ENCODE measurements around the gene THAP4.
"Not testable (repeated sequence)": the region's sequence is repeated elsewhere in the genome, so short reads cannot be mapped to it uniquely, and the experiment has no call there.

The THAP4 gene

DNA sequence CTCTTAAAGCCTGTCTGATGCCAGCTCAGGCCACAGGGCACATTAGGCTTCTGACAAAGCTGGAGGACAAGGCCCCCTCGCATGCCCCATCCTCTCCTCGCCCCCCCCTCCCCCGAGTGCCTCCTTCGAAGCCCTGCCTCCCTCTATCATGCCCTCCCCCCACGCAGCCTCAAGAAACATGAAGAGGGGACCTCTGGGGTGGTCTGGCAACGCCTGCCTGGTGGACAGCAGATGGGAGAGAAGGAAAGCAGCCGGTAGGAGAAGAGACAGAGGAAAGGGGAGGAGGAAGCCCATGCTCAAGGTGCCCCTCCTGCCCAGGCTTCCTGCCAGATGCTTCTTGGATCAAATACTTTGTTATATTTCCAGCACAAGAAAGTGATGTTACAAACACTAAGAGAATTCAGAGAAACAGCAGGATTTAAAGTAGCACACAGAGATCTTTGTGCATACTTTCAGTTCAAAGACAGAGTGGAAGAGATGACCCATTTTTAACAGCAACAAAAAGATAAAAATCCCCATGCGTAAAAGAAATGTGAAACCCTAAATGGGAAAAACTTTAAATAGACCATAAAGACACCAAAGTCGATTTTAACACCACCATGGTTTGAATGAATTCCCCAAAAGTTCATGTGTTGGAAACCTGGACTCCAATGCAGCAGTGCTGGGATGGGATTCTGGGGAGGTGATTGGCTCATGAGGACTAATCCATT is 59.4 kb downstream of the THAP4 start:
- no peak for DNase-seq

DNA sequence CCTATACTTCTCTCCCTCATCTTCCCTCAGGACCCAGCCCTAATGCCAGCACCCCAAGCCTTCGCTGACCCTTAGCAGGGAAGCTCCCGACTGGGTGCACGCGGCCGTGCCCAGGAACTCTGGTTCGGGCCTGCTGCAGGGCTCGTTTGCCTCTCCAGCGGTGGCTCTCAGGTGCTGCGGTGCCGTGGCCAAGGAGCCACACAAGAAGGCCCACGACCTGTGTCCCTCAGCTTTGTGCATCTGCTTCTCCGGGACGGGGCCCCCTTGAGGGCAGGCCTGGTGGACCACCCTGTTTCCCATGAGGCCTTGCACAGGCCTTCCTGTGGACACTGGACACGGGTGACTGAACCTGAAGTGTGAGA is 60.7 kb downstream of the THAP4 start:
- no peak for DNase-seq

DNA sequence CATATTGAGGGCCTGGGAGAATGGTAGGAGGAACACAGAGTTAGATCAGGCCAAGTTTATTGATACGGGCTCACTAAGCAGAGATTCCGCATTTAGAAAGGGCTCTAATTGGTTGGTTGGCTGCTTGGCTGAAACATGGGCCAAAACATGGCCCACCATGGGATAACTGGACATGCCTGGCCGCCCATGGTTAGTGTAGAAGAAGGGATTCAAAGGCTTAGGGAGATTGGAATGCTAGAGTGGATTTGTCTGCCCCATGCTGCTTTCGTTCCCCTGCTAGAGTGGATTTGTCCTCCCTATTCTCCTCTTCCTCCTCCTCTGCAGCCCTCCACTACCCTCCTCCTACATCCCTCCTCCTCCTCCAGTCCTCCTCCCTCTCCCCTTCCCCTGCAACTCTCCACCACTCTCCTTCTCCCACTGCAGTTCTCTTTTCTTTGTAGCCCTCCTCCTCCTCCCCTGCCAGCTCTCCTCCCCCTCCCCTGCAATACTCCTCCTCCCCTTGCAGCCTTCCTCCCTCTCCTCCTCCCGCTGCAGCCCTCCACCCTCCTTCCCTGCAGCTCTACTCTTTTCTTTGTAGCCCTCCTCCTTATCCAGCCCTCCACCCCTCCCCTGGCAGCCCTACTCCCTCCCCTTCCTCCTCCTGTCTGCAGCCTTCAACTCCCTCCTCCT is 61.2 kb downstream of the THAP4 start:
- no peak for DNase-seq

DNA sequence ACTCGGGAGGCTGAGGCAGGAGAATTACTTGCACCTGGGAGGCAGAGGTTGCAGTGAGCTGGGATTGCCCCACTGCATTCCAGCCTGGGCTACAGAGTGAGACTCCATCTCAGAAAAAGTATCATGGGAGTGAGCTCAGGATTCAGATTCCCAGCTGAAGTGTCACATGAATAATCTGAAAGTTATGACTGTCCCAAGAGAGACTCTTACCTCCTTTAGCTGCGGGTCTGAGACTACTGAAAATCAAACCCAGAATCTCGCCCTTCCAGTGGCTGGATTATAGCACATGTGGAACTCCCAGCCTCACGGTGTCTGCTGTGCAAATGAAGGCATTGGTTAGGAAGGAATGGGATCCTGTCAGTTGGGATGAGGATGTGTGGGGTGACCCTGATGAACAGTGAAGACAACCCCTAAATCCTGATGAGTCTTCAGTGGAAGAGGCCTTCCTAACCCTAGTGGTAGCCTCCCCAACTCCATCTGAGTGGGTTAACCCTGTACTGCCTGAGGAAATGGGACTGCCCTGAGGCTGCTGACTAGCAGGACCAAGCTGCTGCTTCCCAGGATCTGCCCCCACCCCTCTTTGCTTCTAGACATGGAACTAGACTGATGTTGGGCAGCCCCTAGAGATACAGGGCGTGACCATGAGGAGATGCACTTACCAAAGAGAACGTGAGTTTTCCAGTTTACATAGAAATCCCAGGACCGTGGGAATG is 61.9 kb downstream of the THAP4 start:
- DNase-seq = no peak

DNA sequence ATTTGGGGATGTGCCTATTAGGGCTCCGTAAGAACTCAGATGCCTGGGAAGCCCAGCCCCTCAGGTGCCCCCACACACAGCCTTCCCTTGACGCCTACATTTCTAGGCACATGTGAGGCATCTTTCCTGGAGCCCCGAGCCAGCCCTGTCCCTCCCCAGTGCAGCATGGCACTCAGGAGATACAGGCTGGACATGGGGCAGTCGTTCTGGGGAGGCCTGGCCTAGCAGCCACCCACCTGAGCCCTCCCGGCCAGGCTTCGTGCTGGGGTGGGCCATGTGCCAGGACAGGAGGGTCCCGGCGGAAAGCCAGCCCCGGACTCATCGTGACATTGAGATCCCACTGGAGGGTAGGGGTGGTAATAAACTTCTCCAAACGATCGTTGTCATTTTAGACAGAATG is 63.2 kb downstream of the THAP4 start:
- no peak for DNase-seq

DNA sequence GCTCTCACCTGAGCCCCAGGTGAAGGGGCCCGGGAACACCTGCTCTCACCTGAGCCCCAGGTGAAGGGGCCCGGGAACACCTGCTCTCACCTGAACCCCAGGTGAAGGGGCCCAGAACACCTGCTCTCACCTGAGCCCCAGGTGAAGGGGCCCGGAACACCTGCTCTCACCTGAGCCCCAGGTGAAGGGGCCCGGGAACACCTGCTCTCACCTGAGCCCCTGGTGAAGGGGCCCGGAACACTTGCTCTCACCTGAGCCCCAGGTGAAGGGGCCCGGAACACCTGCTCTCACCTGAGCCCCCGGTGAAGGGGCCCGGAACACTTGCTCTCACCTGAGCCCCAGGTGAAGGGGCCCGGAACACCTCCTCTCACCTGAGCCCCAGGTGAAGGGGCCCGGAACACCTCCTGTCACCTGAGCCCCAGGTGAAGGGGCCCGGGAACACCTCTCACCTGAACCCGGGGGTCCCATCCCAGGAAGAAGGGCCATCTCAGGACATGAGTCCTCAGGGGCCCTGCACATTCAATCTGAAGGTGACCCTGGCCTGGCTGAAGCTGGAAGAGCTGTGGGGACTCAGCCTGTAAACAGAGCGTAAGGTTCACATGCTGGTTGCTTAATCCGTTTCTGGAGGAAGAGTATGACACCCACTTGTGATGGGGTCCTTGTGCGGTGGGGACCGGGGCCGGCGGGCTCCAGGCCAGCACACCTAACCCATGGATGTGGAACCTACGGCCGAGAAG is 63.9 kb downstream of the THAP4 start:
- DNase-seq = not testable (repeated sequence)

DNA sequence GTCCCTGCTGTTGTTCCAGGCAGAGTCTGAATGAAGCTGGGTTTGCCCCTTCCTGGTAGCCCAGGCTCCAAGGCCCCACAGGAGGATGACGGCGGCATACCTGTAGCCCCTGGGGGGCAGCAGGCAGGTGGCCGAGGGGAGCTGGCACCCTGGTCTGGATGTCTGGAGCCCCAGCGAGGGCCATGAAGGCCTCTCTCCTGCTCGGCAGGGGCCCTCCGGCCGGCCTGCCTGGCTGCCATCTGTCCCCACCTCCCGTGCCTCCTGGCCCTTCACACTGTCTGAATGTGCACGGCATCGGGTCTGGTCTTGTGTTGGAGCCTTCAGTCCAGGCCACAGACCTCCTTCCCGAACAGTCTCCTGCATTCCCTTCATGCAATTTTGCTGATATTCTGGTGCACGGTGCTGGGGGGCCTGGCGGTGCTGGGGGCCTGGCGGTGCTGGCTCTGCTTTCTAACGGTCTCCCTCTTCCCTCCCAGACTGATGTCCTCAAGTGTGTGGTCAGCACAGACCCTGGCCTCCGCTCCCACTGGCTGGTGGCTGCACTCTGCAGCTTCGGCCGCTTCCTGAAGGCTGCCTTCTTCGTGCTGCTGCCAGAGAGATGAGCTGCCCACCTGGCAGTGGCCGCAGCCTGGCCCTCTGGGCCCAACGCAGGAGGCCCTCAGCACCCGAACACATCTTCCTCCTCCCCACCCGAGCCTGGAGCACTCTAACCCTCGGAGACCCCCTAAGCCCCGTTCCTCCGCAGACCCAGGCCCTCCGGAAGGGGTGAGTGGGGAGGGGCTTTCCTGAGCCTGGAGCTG is 64.9 kb downstream of the THAP4 start:
- DNase-seq = no peak

DNA sequence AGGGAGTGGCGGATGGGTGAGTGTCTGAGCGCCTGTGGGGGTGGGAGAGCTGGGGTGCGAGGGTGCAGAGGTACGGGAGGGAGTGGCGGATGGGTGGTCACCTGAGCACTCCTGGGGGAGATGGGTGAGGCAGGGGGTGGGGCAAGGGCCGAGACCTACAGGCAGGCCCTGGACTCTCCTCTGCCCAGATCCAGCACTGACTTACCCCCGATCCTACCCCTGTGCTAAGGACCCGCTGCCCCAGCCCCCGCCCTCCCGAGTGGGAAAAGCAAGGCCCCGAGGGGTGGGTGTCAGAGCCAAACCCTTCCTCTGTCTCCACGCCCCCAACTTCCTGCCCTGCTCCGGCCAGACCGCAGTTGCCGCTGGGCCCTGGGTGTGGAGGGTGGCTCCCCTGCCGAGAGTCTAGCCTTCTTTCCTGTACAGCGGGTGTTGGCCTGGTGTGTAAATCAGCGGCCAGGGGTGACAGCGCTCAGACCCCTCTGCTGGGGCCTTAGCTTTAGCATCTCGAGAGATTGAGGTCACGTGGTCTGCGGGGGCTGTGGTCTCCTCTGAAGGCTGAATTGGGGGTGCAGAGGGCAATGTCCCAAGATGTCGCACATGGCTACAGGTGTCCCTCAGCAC is 65.9 kb downstream of the THAP4 start:
- DNase-seq = no peak

DNA sequence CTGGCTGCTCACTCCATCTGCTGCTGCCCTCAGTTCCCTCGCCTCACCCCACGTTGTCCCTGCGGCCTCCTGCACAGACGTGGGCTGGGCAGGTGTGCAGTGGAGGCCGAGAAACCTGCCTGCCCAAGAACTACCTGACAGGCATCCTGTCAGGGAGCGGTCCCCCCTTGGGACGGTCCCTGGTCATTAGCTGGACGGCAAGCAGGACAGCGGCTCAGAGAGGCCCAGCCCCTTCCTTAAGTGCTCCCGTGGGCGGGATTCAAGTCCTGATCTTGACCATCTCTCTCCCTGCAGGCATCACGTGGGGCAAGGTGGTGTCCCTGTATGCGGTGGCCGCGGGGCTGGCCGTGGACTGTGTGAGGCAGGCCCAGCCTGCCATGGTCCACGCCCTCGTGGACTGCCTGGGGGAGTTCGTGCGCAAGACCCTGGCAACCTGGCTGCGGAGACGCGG is 67.1 kb downstream of the THAP4 start:
- no peak for DNase-seq

DNA sequence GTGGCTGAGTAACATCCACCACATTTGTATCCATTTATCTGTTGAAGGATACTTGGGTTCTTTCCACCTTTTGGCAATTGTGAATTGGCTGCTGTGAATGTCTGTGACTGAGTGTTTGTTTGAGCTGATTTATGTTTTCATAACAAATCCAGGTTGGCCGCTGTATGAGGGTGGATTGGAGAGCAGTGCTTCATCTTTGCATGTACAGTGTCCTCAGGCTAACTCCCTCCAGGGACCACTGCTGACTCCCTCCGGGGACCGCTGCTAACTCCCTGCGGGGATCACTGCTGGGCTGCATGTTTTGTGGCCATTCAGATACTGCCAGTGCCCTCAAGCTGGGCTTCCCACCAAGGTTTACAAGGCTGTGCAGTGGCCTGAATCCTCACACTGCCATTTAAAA is 68.2 kb downstream of the THAP4 start:
- peak; percentile 59 for DNase-seq

DNA sequence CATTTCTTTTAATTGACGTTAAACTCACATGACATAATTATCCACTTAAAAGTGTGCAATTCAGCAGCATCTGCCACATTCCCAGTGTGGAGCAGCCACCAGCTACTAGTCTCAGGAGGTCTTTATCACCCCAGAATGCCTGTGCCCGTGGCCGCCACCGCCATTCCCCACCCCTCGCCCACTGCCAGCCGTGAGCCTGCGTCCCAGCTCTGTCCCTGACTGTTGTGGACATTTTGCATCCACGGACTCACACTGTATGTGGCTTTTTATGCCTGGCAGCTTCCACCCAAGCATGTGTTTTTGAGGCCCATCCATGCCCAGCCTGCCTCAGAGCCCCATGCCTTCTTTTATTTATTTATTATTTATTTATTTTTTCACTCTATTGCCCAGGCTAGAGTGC is 69.2 kb downstream of the THAP4 start:
- DNase-seq = no peak

DNA sequence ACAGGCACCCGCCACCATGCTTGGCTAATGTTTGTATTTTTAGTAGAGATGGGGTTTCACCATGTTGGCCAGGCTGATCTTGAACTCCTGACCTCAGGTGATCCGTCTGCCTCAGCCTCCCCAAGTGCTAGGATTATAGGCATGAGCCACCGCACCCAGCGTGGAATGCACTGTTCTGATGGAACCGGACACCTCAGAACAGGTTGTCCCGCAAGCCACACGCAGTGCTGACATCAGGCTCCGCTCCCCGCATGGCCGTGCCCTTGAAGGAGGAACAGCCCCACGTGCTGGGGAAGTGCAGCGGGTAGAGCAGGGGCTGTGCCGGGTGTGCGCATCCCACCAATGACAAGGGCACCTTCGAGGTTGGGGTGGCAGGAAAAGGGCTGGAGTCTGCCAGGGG is 69.7 kb downstream of the THAP4 start:
- not testable (repeated sequence) for DNase-seq

DNA sequence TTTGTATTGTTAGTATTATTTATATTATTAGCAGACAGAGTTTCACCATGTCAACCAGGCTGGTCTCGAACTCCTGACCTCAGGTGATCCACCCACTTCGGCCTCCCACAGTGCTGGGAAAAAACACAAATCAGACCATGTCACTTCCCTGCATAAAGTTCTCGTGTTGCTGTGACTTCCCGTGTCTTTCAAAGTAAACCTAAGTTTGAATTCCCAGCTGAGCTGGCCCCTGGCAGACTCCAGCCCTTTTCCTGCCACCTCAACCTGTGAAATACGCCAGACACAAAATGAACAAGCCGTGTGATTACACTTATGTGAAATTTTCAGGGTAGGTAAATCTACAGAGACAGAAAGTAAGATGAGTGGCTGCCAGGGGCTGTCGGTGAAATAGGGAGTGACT is 70.5 kb downstream of the THAP4 start:
- DNase-seq = no peak

DNA sequence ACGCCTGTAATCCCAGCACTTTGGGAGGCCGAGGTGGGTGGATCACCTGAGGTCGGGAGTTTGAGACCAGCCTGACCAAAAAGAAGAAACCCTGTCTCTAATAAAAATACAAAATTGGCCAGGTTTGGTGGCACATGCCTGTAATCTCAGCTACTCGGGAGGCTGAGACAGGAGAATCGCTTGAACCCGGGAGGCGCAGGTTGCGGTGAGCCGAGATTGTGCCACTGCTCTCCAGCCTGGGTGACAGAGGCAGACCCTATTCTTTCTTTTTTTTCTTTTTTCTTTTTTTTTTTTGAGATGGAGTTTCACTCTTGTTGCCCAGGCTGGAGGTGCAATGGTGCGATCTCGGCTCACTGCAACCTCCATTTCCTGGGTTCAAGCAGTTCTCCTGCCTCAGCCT is 70.9 kb downstream of the THAP4 start:
- not testable (repeated sequence) for DNase-seq

DNA sequence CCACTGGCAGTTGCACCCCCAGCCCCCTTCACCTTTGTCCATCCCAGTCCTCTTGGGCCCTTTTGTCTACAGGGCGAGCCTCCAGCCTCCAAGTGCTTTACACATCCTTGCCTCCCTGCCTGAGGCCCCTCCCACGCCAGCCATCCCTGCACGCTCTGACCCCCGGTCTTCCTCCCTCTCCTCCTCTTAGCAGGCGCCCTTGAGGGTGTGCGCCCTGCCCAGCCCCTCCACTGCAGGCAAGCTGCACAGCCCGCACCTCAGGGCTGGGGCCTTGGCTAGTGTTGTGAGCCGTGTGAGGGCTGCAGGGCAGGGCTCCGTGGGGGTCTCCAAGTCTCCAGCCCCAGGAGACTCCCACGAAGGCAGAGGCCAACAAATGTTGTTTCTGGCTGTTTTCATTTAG is 71.5 kb downstream of the THAP4 start:
- no peak for DNase-seq

DNA sequence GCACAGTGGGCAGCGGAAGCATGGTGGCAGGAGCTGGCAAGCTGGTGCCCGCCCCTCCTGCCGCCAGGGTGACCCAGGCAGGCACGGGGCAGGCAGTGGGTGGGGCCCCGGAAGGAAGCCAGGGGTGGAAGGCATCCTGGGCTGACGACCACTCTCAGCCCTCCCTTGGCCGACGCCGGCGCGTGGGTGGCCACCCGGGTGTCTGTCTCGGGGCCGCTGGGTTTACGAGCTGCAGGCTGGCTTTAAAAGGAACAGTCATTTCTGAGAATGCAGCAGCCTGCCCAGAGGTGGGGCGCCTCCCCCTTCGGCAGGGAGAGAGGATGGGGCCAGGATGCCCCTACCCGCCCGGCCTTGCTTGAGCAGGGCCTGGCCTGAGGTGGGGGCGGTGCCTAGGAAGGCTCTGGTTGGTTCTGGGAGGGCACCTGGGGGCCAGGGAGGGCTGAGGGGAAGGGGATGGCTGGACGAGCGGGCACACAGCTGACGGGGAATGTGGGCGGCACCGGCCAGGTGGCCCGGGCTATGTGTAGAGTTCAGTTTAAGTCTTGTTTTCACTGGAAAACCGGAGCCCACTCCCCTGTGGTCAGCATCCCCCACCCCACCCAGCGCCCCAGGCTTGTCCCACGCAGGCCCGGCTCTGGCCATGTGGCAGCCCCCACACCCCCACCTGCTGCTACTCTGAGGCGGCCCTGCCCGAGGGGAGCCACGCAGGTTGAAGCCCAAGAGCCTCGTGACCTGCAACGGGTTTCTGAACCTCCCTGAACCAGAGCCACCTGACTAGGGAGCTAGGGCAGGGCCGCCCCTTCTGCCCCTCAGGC is 72.2 kb downstream of the THAP4 start:
- no peak for DNase-seq

DNA sequence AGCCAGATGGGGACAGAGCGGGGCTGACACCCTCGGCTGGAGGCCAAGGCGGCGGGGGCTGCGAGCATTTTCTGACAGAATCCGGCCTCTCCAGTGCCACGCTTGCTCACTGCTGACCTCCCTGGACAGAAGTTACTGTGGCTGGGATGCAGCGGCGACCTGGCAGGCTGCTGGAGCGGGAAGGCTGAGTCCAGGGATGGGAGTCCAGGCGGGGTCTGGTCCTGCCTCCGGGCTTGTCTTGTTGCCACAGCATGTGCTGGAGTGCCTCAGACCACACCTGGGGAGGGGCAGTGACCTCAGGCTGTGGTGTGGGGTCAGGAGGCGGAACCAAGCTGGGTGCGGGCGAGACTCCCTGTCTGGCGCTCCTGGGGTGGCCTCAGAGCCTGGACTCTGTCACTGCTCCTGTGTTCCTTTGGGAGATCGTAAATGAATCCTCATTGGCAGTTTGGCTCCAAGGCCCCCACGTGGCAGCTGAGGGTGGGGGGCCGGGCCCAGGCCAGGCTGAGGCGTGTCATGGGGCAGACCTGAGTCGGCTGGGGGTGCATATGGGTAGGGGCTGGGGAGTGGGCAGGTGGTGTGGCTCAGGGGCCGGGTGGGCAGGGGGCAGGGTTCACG is 72.9 kb downstream of the THAP4 start:
- no peak for DNase-seq

DNA sequence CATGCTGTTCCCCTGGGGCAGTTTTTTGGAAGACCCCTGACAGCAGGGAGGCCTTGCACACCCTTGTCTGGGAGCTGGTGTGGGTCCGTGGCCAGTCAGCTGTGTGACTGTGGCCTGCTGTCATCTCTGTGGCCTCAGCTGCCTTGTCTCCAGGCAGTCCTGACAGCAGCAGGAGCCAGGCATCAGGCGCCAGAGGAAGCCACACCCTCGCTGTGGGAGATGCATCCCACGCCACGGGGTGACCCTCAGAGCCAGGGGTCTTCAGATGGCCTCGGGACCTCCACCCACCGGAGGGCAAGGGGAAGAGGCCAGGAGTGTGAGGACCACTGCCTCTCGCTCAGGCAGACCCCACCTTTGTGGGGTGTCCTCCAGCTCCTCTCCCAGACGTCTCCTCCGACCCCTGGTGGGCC is 73.4 kb downstream of the THAP4 start:
- DNase-seq = no peak

DNA sequence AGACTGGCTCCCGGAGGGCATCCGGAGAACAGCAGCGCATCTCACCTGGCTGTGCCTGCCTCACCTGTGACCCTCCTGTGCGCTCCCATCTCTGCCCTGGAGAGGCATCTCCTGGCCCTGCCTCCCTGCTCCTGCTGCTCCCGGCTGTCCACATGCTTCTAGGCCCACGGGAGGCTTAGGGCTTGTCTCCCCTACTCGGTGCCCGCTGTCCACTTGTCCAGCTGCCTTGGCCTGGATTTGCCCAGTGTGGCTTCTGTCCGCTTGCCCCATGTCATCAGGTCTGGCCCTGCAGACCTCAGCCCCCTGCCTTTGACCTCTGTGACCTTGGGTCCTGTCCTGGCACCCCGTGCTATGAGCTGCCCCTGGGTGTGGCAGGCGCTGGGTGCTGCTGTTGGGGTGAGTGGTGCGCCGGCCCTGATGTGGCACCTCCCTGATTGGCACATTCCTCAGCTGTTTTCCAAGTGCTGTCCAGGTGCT is 73.9 kb downstream of the THAP4 start:
- no peak for DNase-seq

DNA sequence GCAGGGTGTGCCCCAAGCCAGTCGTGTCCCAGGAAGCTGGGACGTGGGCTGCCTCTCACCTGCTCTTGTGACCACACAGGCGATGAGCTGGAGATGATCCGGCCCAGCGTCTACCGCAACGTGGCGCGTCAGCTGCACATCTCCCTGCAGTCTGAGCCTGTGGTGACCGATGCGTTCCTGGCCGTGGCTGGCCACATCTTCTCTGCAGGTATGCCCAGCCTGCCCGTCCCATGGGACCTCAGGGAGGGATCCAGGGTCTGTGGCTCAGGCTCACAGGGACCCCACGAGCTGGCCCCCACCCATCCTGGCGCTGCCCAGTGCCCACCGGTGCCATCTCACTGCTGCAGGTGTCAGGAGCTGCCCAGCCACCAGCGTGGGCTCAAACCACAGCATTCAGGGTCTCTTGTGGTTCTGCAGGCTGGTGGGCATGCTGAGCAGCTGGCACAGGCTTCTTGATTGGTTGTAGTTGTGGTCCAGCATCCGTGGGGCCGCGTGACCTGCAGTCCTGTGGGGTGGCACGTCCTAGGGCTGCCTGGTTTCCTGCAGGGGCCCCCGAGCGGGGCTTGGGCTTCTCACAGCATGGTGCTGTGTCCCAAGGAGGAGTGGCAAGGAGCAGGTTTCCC is 74.6 kb downstream of the THAP4 start:
- DNase-seq = no peak

Data from NCI-H1092 treated with DMSO at 0.1 percent for 48 hours (cell line).